Measurements from ENCODE around the gene THYN1. TPM values are rescaled to one million over a fixed set of nuclear protein-coding genes. Genes with fewer than 3 reads are reported as not detected.

Gene THYN1
- total RNA-seq, 1 donor from 2014 or later, result 27.7 TPM

DNA sequence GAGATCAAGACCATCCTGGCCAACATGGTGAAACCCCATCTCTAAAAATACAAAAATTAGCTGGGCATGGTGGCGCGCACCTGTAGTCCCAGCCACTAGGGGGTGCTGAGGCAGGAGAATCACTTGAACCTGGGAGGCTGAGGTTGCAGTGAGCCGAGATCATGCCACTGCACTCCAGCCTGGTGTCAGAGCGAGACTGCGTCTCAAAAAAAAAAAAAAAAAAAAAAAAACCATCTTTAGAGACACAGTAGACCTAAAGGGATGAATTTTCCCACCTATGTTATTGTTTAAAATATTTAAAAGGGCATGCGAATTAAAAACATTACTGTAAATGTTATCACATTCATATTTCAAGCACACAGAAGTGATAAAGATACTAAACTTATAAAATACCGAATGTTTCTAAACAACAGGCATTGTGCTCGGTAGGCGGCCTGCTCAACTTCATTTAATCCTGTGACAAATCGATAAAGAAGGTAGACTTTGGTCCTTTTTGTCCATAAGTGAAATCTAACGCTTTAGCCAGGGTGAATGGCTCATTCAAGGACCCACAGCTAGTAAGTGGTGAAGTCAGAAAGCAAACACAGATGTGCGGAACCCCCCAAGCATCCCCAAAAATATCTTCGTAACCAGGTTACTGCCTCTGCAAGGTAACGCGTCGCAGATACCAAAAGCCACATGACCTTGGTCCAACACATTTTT, 45.5 kb downstream of the THYN1 start:
- intact Hi-C loops (cut with micrococcal nuclease), result loop anchor here (1.0 to 2.0 kb wide), 3 partner anchors 18 to 45 kb away; partner anchors contain the start of genes ACAD8 and THYN1

DNA sequence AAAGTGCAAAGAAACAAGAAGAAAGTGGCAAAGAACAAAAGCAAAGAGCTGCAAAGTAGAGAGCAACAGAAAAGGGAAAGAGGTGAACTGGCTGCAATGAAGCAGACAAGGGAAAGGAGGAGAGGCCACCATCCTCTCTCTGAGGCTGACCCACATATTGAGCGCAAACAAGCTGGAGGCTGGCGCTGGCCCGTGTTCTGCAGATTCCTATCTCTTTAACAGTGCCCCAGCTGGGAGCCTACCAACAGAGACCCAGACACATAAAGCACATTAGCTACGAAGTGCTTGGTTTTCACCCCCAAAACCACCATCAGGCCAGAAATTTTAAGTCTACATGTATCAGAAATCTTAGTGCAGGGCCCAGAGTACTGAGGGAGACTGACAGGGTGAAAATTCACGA, 47.0 kb downstream of the THYN1 start:
- ChIA-PET POLR2A (no interaction called here), CTCF (interaction anchor here (1.6 kb wide), 1 partner anchor 11 kb away, joined by 5 read pairs; no protein-coding TSS in a partner anchor)
- no peak overlapping the region for H3K27ac Mint-ChIP-seq
- H3K4me3 Mint-ChIP-seq, result no peak overlapping the region
- TF ChIP-seq, protein P1, sequence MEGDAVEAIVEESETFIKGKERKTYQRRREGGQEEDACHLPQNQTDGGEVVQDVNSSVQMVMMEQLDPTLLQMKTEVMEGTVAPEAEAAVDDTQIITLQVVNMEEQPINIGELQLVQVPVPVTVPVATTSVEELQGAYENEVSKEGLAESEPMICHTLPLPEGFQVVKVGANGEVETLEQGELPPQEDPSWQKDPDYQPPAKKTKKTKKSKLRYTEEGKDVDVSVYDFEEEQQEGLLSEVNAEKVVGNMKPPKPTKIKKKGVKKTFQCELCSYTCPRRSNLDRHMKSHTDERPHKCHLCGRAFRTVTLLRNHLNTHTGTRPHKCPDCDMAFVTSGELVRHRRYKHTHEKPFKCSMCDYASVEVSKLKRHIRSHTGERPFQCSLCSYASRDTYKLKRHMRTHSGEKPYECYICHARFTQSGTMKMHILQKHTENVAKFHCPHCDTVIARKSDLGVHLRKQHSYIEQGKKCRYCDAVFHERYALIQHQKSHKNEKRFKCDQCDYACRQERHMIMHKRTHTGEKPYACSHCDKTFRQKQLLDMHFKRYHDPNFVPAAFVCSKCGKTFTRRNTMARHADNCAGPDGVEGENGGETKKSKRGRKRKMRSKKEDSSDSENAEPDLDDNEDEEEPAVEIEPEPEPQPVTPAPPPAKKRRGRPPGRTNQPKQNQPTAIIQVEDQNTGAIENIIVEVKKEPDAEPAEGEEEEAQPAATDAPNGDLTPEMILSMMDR (IDR thresholded peaks at IDR 0.05), result no peak
- intact Hi-C loops (cut with micrococcal nuclease), result loop anchor here (2.0 kb wide), 1 partner anchor 47 kb away; the partner anchor contains the start of genes ACAD8 and THYN1
- H3K4me1 Mint-ChIP-seq, result no peaks in the 10 kb centered on the region
- H3K9me3 Mint-ChIP-seq, result no peaks in the 10 kb centered on the region
- ATAC-seq (ENCODE audit: low read depth) (no peak), DNase-seq (no peak)
- peaks cover 76% of the 10 kb centered on the region for H3K36me3 Mint-ChIP-seq (ENCODE audit: low read depth)
- no peaks in the 10 kb centered on the region for H3K27me3 Mint-ChIP-seq

More for the DNA sequence above, 45.5 kb downstream of the THYN1 start:
- Mint-ChIP-seq H3K9me3 (no peaks in the 10 kb centered on the region), H3K27me3 (no peaks in the 10 kb centered on the region), H3K4me1 (no peaks in the 10 kb centered on the region), H3K4me3 (no peak overlapping the region), H3K36me3 (ENCODE audit: low read depth) (peaks cover 73% of the 10 kb centered on the region), H3K27ac (no peak overlapping the region)
- no peak for ATAC-seq (ENCODE audit: low read depth)
- ChIA-PET CTCF (interaction anchor here (0.9 to 2.9 kb wide), 6 partner anchors 13 to 46 kb away, joined by 3 to 45 read pairs (median 4); partner anchors contain the start of genes ACAD8, NCAPD3, THYN1 and VPS26B), POLR2A (interaction anchor here (0.7 to 0.9 kb wide), 2 partner anchors 37 to 488 kb away, joined by 3 to 11 read pairs; no protein-coding TSS in a partner anchor)
- TF ChIP-seq, protein P1 (IDR thresholded peaks at IDR 0.05), result peak; percentile 39
- DNase-seq, result peak; percentile 40

DNA sequence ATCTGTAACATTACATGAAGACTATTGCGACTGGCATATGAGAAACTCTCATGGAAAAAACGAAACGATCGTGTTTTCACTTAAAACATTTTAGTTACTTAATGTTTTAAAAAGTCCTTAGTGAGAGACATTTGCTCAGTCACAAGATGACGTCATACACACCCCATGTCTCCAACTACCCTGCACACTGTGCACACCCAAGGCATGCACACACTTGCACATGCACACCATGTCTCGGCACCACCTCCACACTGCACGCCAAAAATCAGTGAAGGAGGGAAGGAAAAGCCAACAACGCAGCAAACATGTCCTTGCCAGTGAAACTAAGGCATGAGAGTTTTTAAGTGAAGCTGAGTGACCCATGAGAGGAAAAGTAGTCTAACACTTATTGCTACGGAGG, 47.4 kb downstream of the THYN1 start:
- H3K9me3 Mint-ChIP-seq, result no peaks in the 10 kb centered on the region
- H3K4me1 Mint-ChIP-seq, result no peaks in the 10 kb centered on the region
- no peak overlapping the region for H3K4me3 Mint-ChIP-seq
- no peak for ATAC-seq (ENCODE audit: low read depth)
- TF ChIP-seq, protein P1 (IDR thresholded peaks at IDR 0.05), result no peak
- peaks cover 77% of the 10 kb centered on the region for H3K36me3 Mint-ChIP-seq (ENCODE audit: low read depth)
- no peaks in the 10 kb centered on the region for H3K27me3 Mint-ChIP-seq
- ChIA-PET CTCF (interaction anchor here (1.6 kb wide), 1 partner anchor 11 kb away, joined by 5 read pairs; no protein-coding TSS in a partner anchor), POLR2A (no interaction called here)
- intact Hi-C loops (cut with micrococcal nuclease), result loop anchor here (2.0 kb wide), 1 partner anchor 47 kb away; the partner anchor contains the start of genes ACAD8 and THYN1
- no peak overlapping the region for H3K27ac Mint-ChIP-seq
- no peak for DNase-seq

DNA sequence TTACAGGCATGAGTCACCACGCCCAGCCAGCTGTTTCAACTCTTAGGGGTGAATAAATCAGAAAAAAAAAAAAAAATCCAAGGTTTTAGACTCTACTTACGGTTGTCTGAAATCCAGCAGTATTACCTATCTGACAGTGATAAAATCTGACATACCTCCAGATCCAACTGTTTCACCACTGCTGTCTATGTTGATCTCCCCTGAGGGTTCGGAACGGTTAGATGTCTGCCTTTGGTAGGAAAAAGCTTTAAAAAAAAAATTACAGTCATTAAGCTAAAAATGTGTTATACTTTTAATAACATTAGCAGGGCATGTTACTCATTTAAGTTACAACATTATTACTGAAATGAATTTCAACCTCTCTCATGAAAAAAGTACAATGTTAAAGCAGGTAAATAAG, 50.5 kb downstream of the THYN1 start:
- Mint-ChIP-seq H3K4me1 (no peaks in the 10 kb centered on the region), H3K4me3 (no peak overlapping the region), H3K27me3 (no peaks in the 10 kb centered on the region), H3K27ac (no peak overlapping the region), H3K36me3 (ENCODE audit: low read depth) (peaks cover 76% of the 10 kb centered on the region), H3K9me3 (no peaks in the 10 kb centered on the region)
- ATAC-seq (ENCODE audit: low read depth) (no peak), DNase-seq (no peak)
- POLR2A ChIA-PET, result no interaction called here
- TF ChIP-seq, protein P1 (IDR thresholded peaks at IDR 0.05), result no peak
- CTCF ChIA-PET, result no interaction called here
- intact Hi-C loops (cut with micrococcal nuclease), result no loop called here

DNA sequence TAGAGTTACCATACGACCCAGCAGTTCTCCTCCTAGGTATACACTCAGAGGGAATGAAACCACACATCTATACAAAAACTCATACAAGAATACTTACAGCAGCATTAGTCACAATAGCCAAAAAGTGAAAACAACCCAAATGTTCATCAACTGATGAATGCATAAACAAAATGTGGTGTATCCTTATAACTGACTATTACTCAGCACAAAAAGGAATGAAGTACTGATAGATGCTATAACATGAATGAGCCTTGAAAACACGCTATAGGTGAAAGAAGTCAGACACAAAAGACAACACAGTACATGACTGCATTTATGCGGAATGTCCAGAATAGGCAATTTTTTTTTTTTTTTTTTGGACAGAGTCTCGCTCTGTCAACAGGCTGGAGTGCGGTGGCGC, 52.5 kb downstream of the THYN1 start:
- H3K27ac Mint-ChIP-seq, result no peak overlapping the region
- no peaks in the 10 kb centered on the region for H3K27me3 Mint-ChIP-seq
- intact Hi-C loops (cut with micrococcal nuclease), result no loop called here
- H3K4me3 Mint-ChIP-seq, result no peak overlapping the region
- CTCF ChIA-PET, result no interaction called here
- no peaks in the 10 kb centered on the region for H3K9me3 Mint-ChIP-seq
- H3K36me3 Mint-ChIP-seq (ENCODE audit: low read depth), result peaks cover 71% of the 10 kb centered on the region
- DNase-seq (no peak), ATAC-seq (ENCODE audit: low read depth) (no peak)
- POLR2A ChIA-PET, result no interaction called here
- no peaks in the 10 kb centered on the region for H3K4me1 Mint-ChIP-seq
- TF ChIP-seq, protein P1 (IDR thresholded peaks at IDR 0.05), result no peak
